ENCODE results near the gene RAP1GDS1.

DNA sequence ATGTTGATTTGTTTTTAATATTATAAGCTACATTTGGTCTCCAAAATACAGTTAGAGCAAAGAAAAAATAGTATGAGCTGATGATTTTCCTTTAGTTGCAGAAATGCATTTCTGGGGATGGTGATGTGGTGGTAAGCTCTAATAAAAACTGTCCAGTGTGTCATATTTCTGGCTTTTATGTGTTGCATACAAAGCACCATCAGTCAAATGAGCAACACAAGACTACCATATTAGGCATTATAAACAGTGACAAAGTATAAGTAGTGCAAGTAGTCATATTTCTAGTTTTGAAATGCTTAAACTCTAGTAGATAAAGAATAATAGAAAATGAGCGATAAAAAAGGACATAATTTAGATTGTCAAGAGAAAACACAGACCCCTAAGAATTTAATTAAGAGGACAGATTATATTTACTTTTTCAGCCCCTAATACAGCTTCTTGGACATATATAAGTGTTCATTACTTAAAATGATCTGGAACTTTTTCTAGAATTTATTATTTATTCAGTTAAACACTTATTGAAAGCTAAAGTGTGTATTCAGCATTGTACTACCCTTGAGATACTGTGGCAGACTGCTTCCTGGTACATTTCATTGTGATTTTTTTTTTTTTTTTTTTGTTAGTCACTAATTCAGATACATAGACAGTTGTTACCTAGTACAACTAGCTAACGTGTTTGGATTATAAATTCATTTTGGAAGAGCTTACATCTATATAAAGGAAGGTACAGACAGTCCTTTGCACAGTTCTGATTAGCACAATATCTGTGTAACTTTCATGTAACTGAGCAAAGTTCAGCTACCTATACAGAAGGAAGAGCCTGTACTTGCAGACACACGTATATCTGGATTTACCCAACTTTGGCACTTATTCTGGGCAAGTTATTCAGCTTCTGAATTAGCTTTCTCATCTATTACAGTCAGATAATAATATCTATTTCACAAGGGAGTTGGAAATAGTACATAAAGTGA, 22.3 kb downstream of the RAP1GDS1 start:
- TF ChIP-seq POLR2A (IDR thresholded peaks at IDR 0.05) = no peak
- TF ChIP-seq, protein P1, sequence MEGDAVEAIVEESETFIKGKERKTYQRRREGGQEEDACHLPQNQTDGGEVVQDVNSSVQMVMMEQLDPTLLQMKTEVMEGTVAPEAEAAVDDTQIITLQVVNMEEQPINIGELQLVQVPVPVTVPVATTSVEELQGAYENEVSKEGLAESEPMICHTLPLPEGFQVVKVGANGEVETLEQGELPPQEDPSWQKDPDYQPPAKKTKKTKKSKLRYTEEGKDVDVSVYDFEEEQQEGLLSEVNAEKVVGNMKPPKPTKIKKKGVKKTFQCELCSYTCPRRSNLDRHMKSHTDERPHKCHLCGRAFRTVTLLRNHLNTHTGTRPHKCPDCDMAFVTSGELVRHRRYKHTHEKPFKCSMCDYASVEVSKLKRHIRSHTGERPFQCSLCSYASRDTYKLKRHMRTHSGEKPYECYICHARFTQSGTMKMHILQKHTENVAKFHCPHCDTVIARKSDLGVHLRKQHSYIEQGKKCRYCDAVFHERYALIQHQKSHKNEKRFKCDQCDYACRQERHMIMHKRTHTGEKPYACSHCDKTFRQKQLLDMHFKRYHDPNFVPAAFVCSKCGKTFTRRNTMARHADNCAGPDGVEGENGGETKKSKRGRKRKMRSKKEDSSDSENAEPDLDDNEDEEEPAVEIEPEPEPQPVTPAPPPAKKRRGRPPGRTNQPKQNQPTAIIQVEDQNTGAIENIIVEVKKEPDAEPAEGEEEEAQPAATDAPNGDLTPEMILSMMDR (IDR thresholded peaks at IDR 0.05) = no peak

Data from Peyer's patch (tissue), 4 donors.